PC-3 (cell line): ENCODE measurements around the gene DLGAP4. TPM values are rescaled to one million over a fixed set of nuclear protein-coding genes. Genes with fewer than 3 reads are reported as not detected.

ENCODE experiments used
- ATAC-seq: fragments of 200-7000 bp; cut with Tn5 transposase; 2 replicates; pipeline ENCODE4 v1.9.1; 2020; ENCODE audit warnings: mild to moderate bottlenecking, moderate library complexity
- BruUV-seq: library from RNA; stranded (reverse); fragments of 400-500 nt; replicated peaks from 2 replicates; lab custom pipeline; 2021; lab: Mats Ljungman, UMichigan
- CTCF ChIA-PET: fragments of 300-600 bp; sonication (Branson Sonifier 250); formaldehyde crosslinking; loops from one replicate; lab custom pipeline; 2022; ENCODE audit warnings: antibody characterized with exemption; lab: Charles Lee
- POLR2A ChIA-PET: fragments of 300-600 bp; sonication (Branson Sonifier 250); formaldehyde crosslinking; loops from one replicate; lab custom pipeline; 2022; ENCODE audit warnings: antibody characterized with exemption; ENCODE audit not compliant: unreplicated experiment; lab: Charles Lee
- DNase-seq: peaks from one replicate; pipeline ENCODE4 v3.0.0-alpha.2; 2015
- H2AFZ ChIP-seq: fragments of 300-600 bp; sonication (generic); 2 replicates; pipeline ENCODE4 v1.6.0; 2016; ENCODE audit warnings: antibody characterized with exemption, low read length
- H3F3A ChIP-seq: fragments of 300-600 bp; sonication (generic); one replicate; pipeline ENCODE4 v1.6.0; 2017; ENCODE audit warnings: antibody characterized with exemption, low read length, control low read depth, mild to moderate bottlenecking; ENCODE audit not compliant: unreplicated experiment
- H3K27ac ChIP-seq: fragments of 300-600 bp; sonication (generic); 2 replicates; pipeline ENCODE4 v1.5.1; 2016; ENCODE audit warnings: mild to moderate bottlenecking, low read length
- H3K27me3 ChIP-seq: fragments of 300-600 bp; sonication (generic); 2 replicates; pipeline ENCODE4 v1.6.1; 2016; ENCODE audit warnings: low read length, mixed read lengths
- H3K36me3 ChIP-seq: fragments of 300-600 bp; sonication (generic); 2 replicates; pipeline ENCODE4 v1.6.1; 2016; ENCODE audit warnings: low read depth, mixed run types, low read length, mixed read lengths
- H3K4me1 ChIP-seq: fragments of 300-600 bp; sonication (generic); 2 replicates; pipeline ENCODE4 v1.5.1; 2016; ENCODE audit warnings: low read length; ENCODE audit not compliant: insufficient read depth
- H3K4me2 ChIP-seq: fragments of 300-600 bp; sonication (generic); 2 replicates; pipeline ENCODE4 v1.6.0; 2016; ENCODE audit warnings: low read length
- H3K4me3 ChIP-seq: fragments of 300-600 bp; sonication (generic); 2 replicates; pipeline ENCODE4 v1.5.1; 2016; ENCODE audit warnings: mild to moderate bottlenecking, low read length, mixed read lengths
- H3K79me2 ChIP-seq: fragments of 300-600 bp; sonication (generic); 2 replicates; pipeline ENCODE4 v1.6.1; 2017; ENCODE audit warnings: low read length, mixed read lengths
- H3K9ac ChIP-seq: fragments of 300-600 bp; sonication (generic); 2 replicates; pipeline ENCODE4 v1.6.0; 2016; ENCODE audit warnings: mild to moderate bottlenecking, low read length
- H3K9me2 ChIP-seq: fragments of 300-600 bp; sonication (generic); replicated peaks from 2 replicates; pipeline ENCODE4 v1.6.1; 2016; ENCODE audit warnings: mixed run types, low read length, mixed read lengths
- H3K9me3 ChIP-seq: fragments of 300-600 bp; sonication (generic); 2 replicates; pipeline ENCODE4 v1.6.1; 2016; ENCODE audit warnings: low read length, mixed read lengths
- H4K20me1 ChIP-seq: fragments of 300-600 bp; sonication (generic); 2 replicates; pipeline ENCODE4 v1.6.1; 2016; ENCODE audit warnings: low read length, mixed read lengths
- EZH2 ChIP-seq: fragments of 300-600 bp; sonication (generic); IDR thresholded peaks from one replicate; pipeline ENCODE4 v1.6.1; 2017; ENCODE audit warnings: antibody characterized with exemption, mild to moderate bottlenecking, low read length; ENCODE audit not compliant: unreplicated experiment
- EZH2phosphoT487 ChIP-seq: fragments of 300-600 bp; sonication (generic); IDR thresholded peaks from 2 replicates; pipeline ENCODE4 v1.6.1; 2018; ENCODE audit warnings: mild to moderate bottlenecking, antibody characterized with exemption, low read length, borderline replicate concordance
- intact Hi-C: fragments of 100-400 bp; cut with micrococcal nuclease; formaldehyde crosslinking; loops from 2 replicates; pipeline ENCODE4 v1.9.0; 2023
- total RNA-seq: library from RNA; depleted of rRNA; stranded (reverse); fragments of >200 nt; gene quantifications from 2 replicates; pipeline ENCODE4 v1.2.3, GENCODE V29; 2014
- TF ChIP-seq, protein P1 (sequence below): fragments of 300-600 bp; sonication (generic); conservative IDR thresholded peaks from 2 replicates; pipeline ENCODE4 v1.5.1; 2017; ENCODE audit warnings: antibody characterized with exemption, low read depth, mild to moderate bottlenecking, low read length

Gene DLGAP4
- total RNA-seq, 1 experiment from 2014 or later = 21.0 TPM

DNA sequence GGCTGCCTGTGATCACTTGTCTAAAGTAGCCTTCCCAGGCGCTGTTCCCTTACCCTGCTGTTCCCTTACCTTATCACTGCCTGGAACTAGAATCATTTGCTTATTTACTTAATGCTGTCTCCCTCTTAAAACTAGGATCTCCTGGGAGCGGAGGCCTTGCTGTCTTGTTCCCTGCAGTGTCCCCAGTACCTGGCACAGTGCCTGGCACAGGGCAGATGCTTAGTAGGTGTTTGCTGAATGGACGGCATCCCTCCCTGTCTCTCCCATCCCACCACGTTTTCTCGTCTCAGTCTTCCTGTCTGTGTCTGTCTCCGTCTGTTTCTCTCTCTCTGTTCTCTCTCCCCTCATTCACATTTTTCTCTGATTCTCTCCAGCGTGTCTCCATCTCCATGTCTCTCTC is 135.3 kb downstream of the DLGAP4 start:
- BruUV-seq = no TSS peak
- ATAC-seq (no peak), DNase-seq (no peak)
- Histone ChIP-seq H3K36me3 (no peaks in the 10 kb centered on the region), H3K79me2 (no peaks in the 10 kb centered on the region), H3F3A (no peaks in the 10 kb centered on the region), H3K9me3 (no peaks in the 10 kb centered on the region), H3K4me1 (no peaks in the 10 kb centered on the region), H3K4me3 (no peak overlapping the region), H3K27me3 (no peaks in the 10 kb centered on the region), H4K20me1 (no peaks in the 10 kb centered on the region), H3K4me2 (no peak overlapping the region), H3K9me2 (no peaks in the 10 kb centered on the region), H2AFZ (no peak overlapping the region), H3K27ac (no peak overlapping the region), H3K9ac (no peak overlapping the region)
- POLR2A ChIA-PET = no interaction called here
- CTCF ChIA-PET = no interaction called here
- intact Hi-C loops = no loop called here
- TF ChIP-seq EZH2phosphoT487 = no peak
- TF ChIP-seq EZH2 = no peak
- TF ChIP-seq, protein P1, sequence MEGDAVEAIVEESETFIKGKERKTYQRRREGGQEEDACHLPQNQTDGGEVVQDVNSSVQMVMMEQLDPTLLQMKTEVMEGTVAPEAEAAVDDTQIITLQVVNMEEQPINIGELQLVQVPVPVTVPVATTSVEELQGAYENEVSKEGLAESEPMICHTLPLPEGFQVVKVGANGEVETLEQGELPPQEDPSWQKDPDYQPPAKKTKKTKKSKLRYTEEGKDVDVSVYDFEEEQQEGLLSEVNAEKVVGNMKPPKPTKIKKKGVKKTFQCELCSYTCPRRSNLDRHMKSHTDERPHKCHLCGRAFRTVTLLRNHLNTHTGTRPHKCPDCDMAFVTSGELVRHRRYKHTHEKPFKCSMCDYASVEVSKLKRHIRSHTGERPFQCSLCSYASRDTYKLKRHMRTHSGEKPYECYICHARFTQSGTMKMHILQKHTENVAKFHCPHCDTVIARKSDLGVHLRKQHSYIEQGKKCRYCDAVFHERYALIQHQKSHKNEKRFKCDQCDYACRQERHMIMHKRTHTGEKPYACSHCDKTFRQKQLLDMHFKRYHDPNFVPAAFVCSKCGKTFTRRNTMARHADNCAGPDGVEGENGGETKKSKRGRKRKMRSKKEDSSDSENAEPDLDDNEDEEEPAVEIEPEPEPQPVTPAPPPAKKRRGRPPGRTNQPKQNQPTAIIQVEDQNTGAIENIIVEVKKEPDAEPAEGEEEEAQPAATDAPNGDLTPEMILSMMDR = no peak

DNA sequence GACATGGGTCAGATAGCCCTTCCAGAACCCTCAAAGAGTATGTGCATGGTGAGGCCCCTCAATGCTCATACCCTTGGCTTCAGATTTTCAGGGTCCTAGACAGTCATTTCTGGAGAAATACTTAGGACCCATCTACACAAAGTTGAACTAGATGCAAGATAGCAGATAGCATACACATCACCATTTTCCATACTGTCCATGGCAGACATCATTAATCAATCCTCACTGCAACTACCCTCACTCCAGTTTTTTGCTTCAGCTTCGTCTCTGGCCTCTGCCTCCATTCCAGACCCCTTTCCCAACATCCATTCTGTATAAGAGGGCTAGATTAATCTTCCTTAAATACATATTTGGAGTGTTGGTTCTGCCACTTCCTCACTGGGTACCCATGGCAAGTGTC is 139.7 kb downstream of the DLGAP4 start:
- no peak overlapping the region for H3K9ac ChIP-seq
- BruUV-seq = no TSS peak
- H3K4me3 ChIP-seq = no peak overlapping the region
- ChIA-PET POLR2A (no interaction called here), CTCF (no interaction called here)
- H3K79me2 ChIP-seq = no peaks in the 10 kb centered on the region
- no peaks in the 10 kb centered on the region for H3K9me2 ChIP-seq
- no peak overlapping the region for H3K27ac ChIP-seq
- H3K27me3 ChIP-seq = no peaks in the 10 kb centered on the region
- no peaks in the 10 kb centered on the region for H4K20me1 ChIP-seq
- H3K9me3 ChIP-seq = no peaks in the 10 kb centered on the region
- H3K36me3 ChIP-seq = no peaks in the 10 kb centered on the region
- no peaks in the 10 kb centered on the region for H3F3A ChIP-seq
- DNase-seq = no peak
- TF ChIP-seq EZH2phosphoT487 (no peak), EZH2 (no peak)
- TF ChIP-seq, protein P1 = no peak
- peaks cover 7% of the 10 kb centered on the region; the same call in 1 of the 2 replicates for H3K4me1 ChIP-seq
- intact Hi-C loops = no loop called here
- ATAC-seq = no peak
- H2AFZ ChIP-seq = no peak overlapping the region
- H3K4me2 ChIP-seq = no peak overlapping the region

DNA sequence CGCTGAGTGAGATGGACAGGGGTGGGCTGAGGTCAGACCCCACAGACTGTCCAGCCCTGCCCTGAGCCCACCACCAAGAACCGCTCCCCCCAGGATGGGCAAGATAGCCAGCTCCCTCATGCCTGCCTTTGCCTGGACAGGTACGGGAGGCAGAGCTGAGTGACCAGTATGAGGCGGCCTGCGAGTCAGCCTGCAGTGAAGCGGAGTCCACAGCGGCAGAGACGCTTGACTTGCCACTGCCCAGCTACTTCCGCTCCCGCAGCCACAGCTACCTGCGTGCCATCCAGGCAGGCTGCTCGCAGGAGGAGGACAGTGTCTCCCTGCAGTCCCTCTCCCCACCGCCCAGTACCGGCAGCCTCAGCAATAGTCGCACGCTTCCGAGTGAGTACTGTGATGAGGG is 140.4 kb downstream of the DLGAP4 start:
- no peaks in the 10 kb centered on the region for H4K20me1 ChIP-seq
- intact Hi-C loops = no loop called here
- no peak for ATAC-seq

More for the DNA sequence above, 140.4 kb downstream of the DLGAP4 start:
- Histone ChIP-seq H3K79me2 (no peaks in the 10 kb centered on the region), H3K27me3 (no peaks in the 10 kb centered on the region), H2AFZ (no peak overlapping the region), H3K4me1 (peaks cover 7% of the 10 kb centered on the region; the same call in 1 of the 2 replicates), H3K9ac (no peak overlapping the region), H3F3A (no peaks in the 10 kb centered on the region), H3K4me2 (no peak overlapping the region), H3K36me3 (no peaks in the 10 kb centered on the region), H3K9me2 (no peaks in the 10 kb centered on the region), H3K9me3 (no peaks in the 10 kb centered on the region), H3K27ac (no peak overlapping the region), H3K4me3 (no peak overlapping the region)
- ChIA-PET CTCF (no interaction called here), POLR2A (interaction anchor here (0.7 kb wide), 1 partner anchor 14 kb away, joined by 4 read pairs; no protein-coding TSS in a partner anchor)
- DNase-seq = no peak
- BruUV-seq = no TSS peak
- TF ChIP-seq EZH2phosphoT487 = no peak
- TF ChIP-seq EZH2 = no peak
- TF ChIP-seq, protein P1 = no peak
